H1 (cell line): Measurements from ENCODE around the gene RIPPLY2. TPM values are rescaled to one million over a fixed set of nuclear protein-coding genes. Genes with fewer than 3 reads are reported as not detected.

Experiments used
- CTCF ChIA-PET: fragments of 300-600 bp; sonication (Branson Sonifier 250); formaldehyde crosslinking; loops from one replicate; lab custom pipeline; 2021; ENCODE audit not compliant: partially characterized antibody; lab: Charles Lee
- POLR2A ChIA-PET: fragments of 300-600 bp; sonication (Branson Sonifier 250); formaldehyde crosslinking; loops from one replicate; lab custom pipeline; 2021; ENCODE audit warnings: inconsistent platforms; ENCODE audit not compliant: partially characterized antibody; lab: Charles Lee
- DNase-seq, 2 experiments: peaks; one replicate each; pipeline versions ENCODE4 v3.0.0 to v3.0.0-alpha.2; 2010 to 2022; ENCODE audit warnings: low spot score in 2 of 2, low read depth in 1 of 2, mixed read lengths in 1 of 2
- FAIRE-seq: peaks from 2 replicates; lab custom pipeline; 2011; peaks lifted over from hg19 to GRCh38; lab: Jason Lieb, UNC
- H2AFZ ChIP-seq: 2 replicates; pipeline ENCODE4 v1.8.1; 2012; ENCODE audit warnings: low read length, inconsistent platforms
- H2AK5ac ChIP-seq: 2 replicates; pipeline ENCODE4 v1.6.1; 2013; ENCODE audit warnings: low read depth, low read length
- H2BK120ac ChIP-seq: replicated peaks from 2 replicates; pipeline ENCODE3; 2013; ENCODE audit warnings: low read depth, low read length, inconsistent platforms
- H2BK12ac ChIP-seq: 2 replicates; pipeline ENCODE4 v1.6.1; 2013; ENCODE audit warnings: low read depth, low read length
- H2BK15ac ChIP-seq: 2 replicates; pipeline ENCODE4 v1.6.1; 2013; ENCODE audit warnings: low read length
- H2BK20ac ChIP-seq: 2 replicates; pipeline ENCODE4 v1.6.1; 2013; ENCODE audit warnings: low read length
- H2BK5ac ChIP-seq: 2 replicates; pipeline ENCODE4 v1.6.1; 2013; ENCODE audit warnings: low read depth, low read length
- H3K14ac ChIP-seq: 2 replicates; pipeline ENCODE4 v1.6.1; 2013; ENCODE audit warnings: inconsistent platforms; ENCODE audit not compliant: insufficient read length
- H3K18ac ChIP-seq: 2 replicates; pipeline ENCODE4 v1.6.1; 2013; ENCODE audit warnings: low read length; ENCODE audit errors: extremely low read depth
- H3K23ac ChIP-seq: 2 replicates; pipeline ENCODE4 v1.6.1; 2013; ENCODE audit warnings: inconsistent platforms; ENCODE audit not compliant: insufficient read length
- H3K23me2 ChIP-seq: 2 replicates; pipeline ENCODE4 v1.6.1; 2013; ENCODE audit warnings: low read depth, low read length
- H3K27ac ChIP-seq: 2 replicates; pipeline ENCODE4 v1.6.1; 2011; ENCODE audit warnings: low read depth, low read length, inconsistent platforms
- H3K27me3 ChIP-seq, 4 experiments: replicated peaks in 1 of 4; 1 replicate in 1 of 4; 2 replicates in 3 of 4; pipeline versions ENCODE4 v1.6.1 to v1.8.1; 2011 to 2013; ENCODE audit warnings: low read length in 3 of 4, mild to moderate bottlenecking in 3 of 4, inconsistent platforms in 2 of 4, mixed read lengths in 2 of 4, moderate library complexity in 1 of 4; ENCODE audit not compliant: control insufficient read depth in 3 of 4, insufficient read depth in 3 of 4; ENCODE audit errors: extremely low read depth in 1 of 4
- H3K36me3 ChIP-seq, 4 experiments: 2 replicates each; pipeline versions ENCODE4 v1.6.1 to v1.8.1; 2011 to 2013; ENCODE audit warnings: mild to moderate bottlenecking in 4 of 4, low read length in 3 of 4, moderate library complexity in 2 of 4, control low read depth in 1 of 4, inconsistent platforms in 1 of 4; ENCODE audit not compliant: insufficient read depth in 4 of 4, control insufficient read depth in 2 of 4
- H3K4ac ChIP-seq: replicated peaks from 2 replicates; pipeline ENCODE3; 2013; ENCODE audit warnings: low read length, low read depth, mixed read lengths, inconsistent platforms; ENCODE audit not compliant: insufficient read length
- H3K4me1 ChIP-seq, 4 experiments: replicated peaks in 1 of 4; 1 replicate in 1 of 4; 2 replicates in 3 of 4; pipeline versions ENCODE4 v1.6.1 to v1.8.1; 2011 to 2013; ENCODE audit warnings: low read length in 3 of 4, inconsistent platforms in 2 of 4, mixed read lengths in 1 of 4; ENCODE audit not compliant: insufficient read depth in 4 of 4, control insufficient read depth in 3 of 4
- H3K4me2 ChIP-seq, 2 experiments: 2 replicates each; pipeline versions ENCODE4 v1.6.1 to v1.8.1; 2011 to 2013; ENCODE audit warnings: low read depth in 2 of 2, low read length in 2 of 2, control low read depth in 1 of 2, inconsistent platforms in 1 of 2, mild to moderate bottlenecking in 1 of 2; ENCODE audit not compliant: insufficient read depth in 1 of 2
- H3K4me3 ChIP-seq, 4 experiments: fragments of 200-600, 300-600 bp in 1 of 4; sonication (generic), shearing (Covaris generic), sonication (Bioruptor Twin) in 1 of 4; 2 replicates each; pipeline versions ENCODE4 v1.5.1 to v1.8.1; 2011 to 2016; ENCODE audit warnings: low read length in 4 of 4, low read depth in 3 of 4, control low read depth in 2 of 4, inconsistent platforms in 2 of 4, mild to moderate bottlenecking in 2 of 4, mixed read lengths in 1 of 4, moderate library complexity in 1 of 4; ENCODE audit not compliant: insufficient read depth in 2 of 4; ENCODE audit errors: extremely low read depth in 1 of 4
- H3K56ac ChIP-seq: replicated peaks from 2 replicates; pipeline ENCODE3; 2013; ENCODE audit warnings: low read depth, mild to moderate bottlenecking, mixed read lengths, low read length, inconsistent platforms; ENCODE audit not compliant: insufficient read length
- H3K79me1 ChIP-seq: 2 replicates; pipeline ENCODE4 v1.6.1; 2013; ENCODE audit warnings: low read depth, low read length, control low read depth
- H3K79me2 ChIP-seq, 2 experiments: 2 replicates each; pipeline versions ENCODE4 v1.6.1 to v1.8.1; 2012 to 2013; ENCODE audit warnings: low read length in 2 of 2, mild to moderate bottlenecking in 2 of 2, inconsistent platforms in 1 of 2; ENCODE audit not compliant: insufficient read depth in 2 of 2, control insufficient read depth in 1 of 2
- H3K9ac ChIP-seq, 4 experiments: replicated peaks in 1 of 4; 1 replicate in 1 of 4; 2 replicates in 3 of 4; pipeline versions ENCODE4 v1.6.1 to v1.8.1; 2011 to 2013; ENCODE audit warnings: low read depth in 3 of 4, low read length in 3 of 4, control low read depth in 2 of 4, mild to moderate bottlenecking in 2 of 4, moderate library complexity in 2 of 4, inconsistent platforms in 1 of 4; ENCODE audit errors: extremely low read depth in 1 of 4
- H3K9me3 ChIP-seq, 2 experiments: 2 replicates each; pipeline versions ENCODE4 v1.6.1 to v1.8.1; 2012 to 2013; ENCODE audit warnings: mild to moderate bottlenecking in 2 of 2, moderate library complexity in 2 of 2, control low read depth in 1 of 2, inconsistent platforms in 1 of 2, low read depth in 1 of 2, low read length in 1 of 2, mixed read lengths in 1 of 2; ENCODE audit not compliant: insufficient read depth in 2 of 2
- H4K20me1 ChIP-seq, 2 experiments: replicated peaks in 1 of 2; 2 replicates each; pipeline versions ENCODE3 to v1.8.1; 2011 to 2013; ENCODE audit warnings: inconsistent platforms in 2 of 2, low read length in 2 of 2, mild to moderate bottlenecking in 1 of 2; ENCODE audit not compliant: insufficient read depth in 2 of 2, control insufficient read depth in 1 of 2
- H4K5ac ChIP-seq: 2 replicates; pipeline ENCODE4 v1.6.1; 2013; ENCODE audit warnings: low read length, low read depth, mixed read lengths, inconsistent platforms; ENCODE audit not compliant: insufficient read length
- H4K8ac ChIP-seq: 2 replicates; pipeline ENCODE4 v1.8.0; 2013; ENCODE audit warnings: mild to moderate bottlenecking, moderate library complexity, low read length, inconsistent platforms; ENCODE audit not compliant: insufficient read depth; ENCODE audit errors: extremely low read depth
- H4K91ac ChIP-seq: replicated peaks from 2 replicates; pipeline ENCODE3; 2013; ENCODE audit warnings: low read length, mixed read lengths, inconsistent platforms; ENCODE audit not compliant: insufficient read length
- ATF2 ChIP-seq: IDR thresholded peaks from 2 replicates; pipeline ENCODE4 v1.6.1; 2012; ENCODE audit warnings: low read length, inconsistent platforms
- EGR1 ChIP-seq: IDR thresholded peaks from 2 replicates; pipeline ENCODE4 v1.6.1; 2011; ENCODE audit warnings: low read depth, low read length, borderline replicate concordance
- EP300 ChIP-seq, 2 experiments: IDR thresholded peaks; 1 replicate in 1 of 2; 2 replicates in 1 of 2; pipeline ENCODE4 v1.6.1; 2011 to 2012; ENCODE audit warnings: low read depth in 2 of 2, low read length in 2 of 2, mild to moderate bottlenecking in 2 of 2, borderline replicate concordance in 1 of 2, inconsistent platforms in 1 of 2, moderate library complexity in 1 of 2
- HDAC6 ChIP-seq: IDR thresholded peaks from one replicate; pipeline ENCODE4 v1.7.1; 2012; ENCODE audit warnings: low read depth, mild to moderate bottlenecking, inconsistent platforms, low read length, moderate library complexity
- MAFK ChIP-seq: IDR thresholded peaks from 2 replicates; pipeline ENCODE4 v1.6.1; 2012; ENCODE audit warnings: low read depth, mild to moderate bottlenecking, improper control_type of control experiment, low read length
- NANOG ChIP-seq: IDR thresholded peaks from 2 replicates; pipeline ENCODE4 v1.6.1; 2011; ENCODE audit warnings: low read length, low read depth, mild to moderate bottlenecking, inconsistent platforms; ENCODE audit not compliant: insufficient read depth, poor library complexity, severe bottlenecking
- POU5F1 ChIP-seq: IDR thresholded peaks from 2 replicates; pipeline ENCODE4 v1.6.1; 2011; ENCODE audit warnings: low read depth, mild to moderate bottlenecking, low read length, moderate library complexity
- RAD21 ChIP-seq, 2 experiments: IDR thresholded peaks in 1 of 2; conservative IDR thresholded peaks in 1 of 2; 2 replicates each; pipeline ENCODE4 v1.6.1; 2011; ENCODE audit warnings: low read depth in 2 of 2, low read length in 2 of 2, improper control_type of control experiment in 1 of 2, inconsistent platforms in 1 of 2, mild to moderate bottlenecking in 1 of 2, moderate library complexity in 1 of 2
- RFX5 ChIP-seq: IDR thresholded peaks from 2 replicates; pipeline ENCODE4 v1.6.1; 2011; ENCODE audit warnings: low read depth, low read length, improper control_type of control experiment, borderline replicate concordance
- ZNF274 ChIP-seq: IDR thresholded peaks from 2 replicates; pipeline ENCODE4 v1.7.0; 2012; ENCODE audit warnings: low read length, borderline replicate concordance; ENCODE audit errors: extremely low read depth
- WGBS, 2 experiments: shearing (Covaris generic) in 1 of 2; methylation state at CpG; one replicate each; pipeline versions ENCODE4 v1.1.6 to v1.1.7; 2013 to 2015; ENCODE audit warnings: low lambda C conversion rate in 2 of 2, mixed read lengths in 2 of 2, inconsistent platforms in 1 of 2, low coverage in 1 of 2, missing lambda C conversion rate in 1 of 2; ENCODE audit not compliant: insufficient replicate concordance in 2 of 2, insufficient coverage in 1 of 2, insufficient read length in 1 of 2; ENCODE audit errors: extremely low coverage in 1 of 2, missing lambda C conversion rate in 1 of 2; 5-methylcytosine and 5-hydroxymethylcytosine counted together
- polyA plus RNA-seq, 7 experiments: library from polyadenylated mRNA; depleted of rRNA in 3 of 7; stranded (reverse) in 5 of 7; unstranded in 2 of 7; fragments of >200 nt in 5 of 7; fragments of 200-250 nt in 2 of 7; gene quantifications; 1 replicate in 5 of 7; 2 replicates in 1 of 7; 4 replicates in 1 of 7; pipeline versions ENCODE4 v1.2.1 to v1.2.3, GENCODE V29; 2011 to 2013; ENCODE audit warnings: missing spikeins in 2 of 7, mixed read lengths in 2 of 7
- total RNA-seq: library from RNA; stranded (reverse); fragmentation: NEBNext Ultra II Directional; extraction: Animal tissue kit (Norgen Biotek cat#: 25700); gene quantifications from 2 replicates; pipeline ENCODE4 v1.2.1, GENCODE V29; 2021

RIPPLY2 gene
- total and polyA plus RNA-seq, 2 of the 8 experiments (the other 6 are each of a cell fraction or from before 2014, with no cell fraction given): 0.74 to 1.5 TPM

- Histone ChIP-seq H2BK5ac (no peak overlapping the region), H2BK20ac (no peak overlapping the region), H3K79me1 (no peaks in the 10 kb centered on the region), H3K14ac (no peak overlapping the region), H2AFZ (no peak overlapping the region), H4K8ac (no peak overlapping the region), H3K4ac (no peak overlapping the region), H2BK120ac (no peak overlapping the region), H3K9ac (no peak overlapping the region), H2BK15ac (no peak overlapping the region), H2AK5ac (no peak overlapping the region), H3K18ac (no peak overlapping the region), H3K4me3 (no peak overlapping the region), H3K23ac (no peak overlapping the region), H3K56ac (no peak overlapping the region), H3K79me2 (no peaks in the 10 kb centered on the region; a peak in 1 of 4 replicates), H3K36me3 (no peaks in the 10 kb centered on the region), H3K27me3 (no peaks in the 10 kb centered on the region), H4K91ac (no peak overlapping the region), H4K5ac (no peak overlapping the region), H3K4me1 (no peaks in the 10 kb centered on the region; a peak in 1 of 7 replicates), H3K9me3 (no peaks in the 10 kb centered on the region), H3K4me2 (no peak overlapping the region), H3K23me2 (no peaks in the 10 kb centered on the region), H2BK12ac (no peak overlapping the region), H4K20me1 (no peaks in the 10 kb centered on the region), H3K27ac (no peak overlapping the region)
- no peak for DNase-seq
- WGBS, 2 experiments: 90% methylated on average over 4 of the region's 4 CpGs; no CpG with 5 or more reads in 1 of the 2 experiments
- POLR2A ChIA-PET: no interaction called here
- CTCF ChIA-PET: interaction anchor here (1.5 kb wide), 1 partner anchor 338 kb away, joined by 7 read pairs; the partner anchor contains the start of gene CEP162
- FAIRE-seq: no peak
- TF ChIP-seq EP300 (IDR thresholded peaks at IDR 0.05; ENCODE audit: borderline replicate concordance in 1 of 2, low read depth in 2 of 2, low read length in 2 of 2): no peak
- TF ChIP-seq RAD21 (IDR thresholded peaks at IDR 0.05 in 1 of 2, conservative IDR thresholded peaks at IDR 0.05 in 1 of 2; ENCODE audit: low read depth in 2 of 2, low read length in 2 of 2): no peak
- TF ChIP-seq RFX5: no peak
- TF ChIP-seq ZNF274: no peak
- no peak for TF ChIP-seq EGR1
- no peak for TF ChIP-seq POU5F1
- TF ChIP-seq NANOG: no peak
- TF ChIP-seq HDAC6: no peak
- TF ChIP-seq ATF2: no peak
- TF ChIP-seq MAFK: no peak
Observed at GRCh38 chr6:83890520-83890919, 37.4 kb downstream of the RIPPLY2 start.
